ENCODE measurements around the gene CTIF.

- no peak for TF ChIP-seq EZH2phosphoT487 (IDR thresholded peaks at IDR 0.05; ENCODE audit: borderline replicate concordance, low read depth, low read length)
- TF ChIP-seq CTCF (conservative IDR thresholded peaks at IDR 0.05; ENCODE audit: low read length): no peak
Measured at GRCh38 chr18:48553236-48553635, 14.4 kb downstream of the CTIF start.

Measured in OCI-LY7 (cell line).